HG02840 (cell line): ENCODE measurements around the gene CMTM8.
"Not testable (repeated sequence)": the region's sequence is repeated elsewhere in the genome, so short reads cannot be mapped to it uniquely, and the experiment has no call there.

Experiments used
- ATAC-seq: cut with Tn5 transposase; IDR thresholded peaks from one replicate; pipeline ENCODE4 v1.9.1; 2021; ENCODE audit warnings: mild to moderate bottlenecking, moderate library complexity, moderate number of reproducible peaks; ENCODE audit not compliant: unreplicated experiment, low FRiP score

Gene CMTM8

GRCh38 chr3:32238453-32239306 lies at the start of gene CMTM8:
CMTM8 (plus strand) TSS chr3:32238680; CDS start chr3:32238973, 293 bp downstream.
- no peak for ATAC-seq

GRCh38 chr3:32189693-32190092 lies 48.8 kb upstream of the CMTM8 start:
- no peak for ATAC-seq

- ATAC-seq: not testable (repeated sequence)
Measured at GRCh38 chr3:32190556-32190955, 47.9 kb upstream of the CMTM8 start.

GRCh38 chr3:32193101-32193500 lies 45.4 kb upstream of the CMTM8 start:
- no peak for ATAC-seq

- ATAC-seq: no peak
Measured at GRCh38 chr3:32194653-32195052, 43.8 kb upstream of the CMTM8 start.

GRCh38 chr3:32195995-32196540 lies 42.4 kb upstream of the CMTM8 start:
- ATAC-seq: no peak

GRCh38 chr3:32197991-32198390 lies 40.5 kb upstream of the CMTM8 start:
- ATAC-seq: no peak

GRCh38 chr3:32198714-32199113 lies 39.8 kb upstream of the CMTM8 start:
- no peak for ATAC-seq

- no peak for ATAC-seq
Measured at GRCh38 chr3:32200490-32200889, 38.0 kb upstream of the CMTM8 start.

GRCh38 chr3:32200992-32201758 lies 37.3 kb upstream of the CMTM8 start:
- ATAC-seq: no peak

GRCh38 chr3:32202496-32202895 lies 36.0 kb upstream of the CMTM8 start:
- no peak for ATAC-seq

- ATAC-seq: no peak
Measured at GRCh38 chr3:32203854-32204253, 34.6 kb upstream of the CMTM8 start.

- ATAC-seq: no peak
Measured at GRCh38 chr3:32208447-32208846, 30.0 kb upstream of the CMTM8 start.

- ATAC-seq: no peak
Measured at GRCh38 chr3:32215185-32215584, 23.3 kb upstream of the CMTM8 start.

GRCh38 chr3:32216172-32216783 lies 22.2 kb upstream of the CMTM8 start:
- ATAC-seq: no peak

GRCh38 chr3:32217339-32217738 lies 21.1 kb upstream of the CMTM8 start:
- ATAC-seq: no peak

GRCh38 chr3:32219537-32219936 lies 18.9 kb upstream of the CMTM8 start:
- no peak for ATAC-seq

GRCh38 chr3:32220006-32220405 lies 18.5 kb upstream of the CMTM8 start:
- no peak for ATAC-seq

- ATAC-seq: no peak
Measured at GRCh38 chr3:32222950-32223349, 15.5 kb upstream of the CMTM8 start.

GRCh38 chr3:32224016-32224516 lies 14.4 kb upstream of the CMTM8 start:
- no peak for ATAC-seq
